ENCODE data around the gene TFAP2A.

The TFAP2A gene

GRCh38 chr6:10421921-10422736, 7.3 kb upstream of the TFAP2A start:
- Histone ChIP-seq H3K4me1 (ENCODE audit: insufficient read depth, low read length, poor library complexity, severe bottlenecking) (no peaks in the 10 kb centered on the region), H2AFZ (ENCODE audit: low read length) (no peak overlapping the region), H3K4me3 (ENCODE audit: low read length, poor library complexity, severe bottlenecking) (no peak overlapping the region), H3K9me3 (ENCODE audit: insufficient read depth, low read depth, low read length) (no peaks in the 10 kb centered on the region), H3K79me2 (ENCODE audit: insufficient read depth, low read length) (no peaks in the 10 kb centered on the region), H3K4me2 (ENCODE audit: low read depth, low read length, poor library complexity, severe bottlenecking) (no peak overlapping the region), H3K9ac (ENCODE audit: low read depth, low read length, poor library complexity, severe bottlenecking) (no peak overlapping the region), H3K36me3 (ENCODE audit: insufficient read depth, low read length) (no peaks in the 10 kb centered on the region), H3K27me3 (ENCODE audit: insufficient read depth, low read length, poor library complexity, severe bottlenecking) (no peaks in the 10 kb centered on the region), H4K20me1 (ENCODE audit: insufficient read depth, low read length, poor library complexity, severe bottlenecking) (no peaks in the 10 kb centered on the region), H3K9me2 (replicated peaks; ENCODE audit: low read depth, low read length) (no peaks in the 10 kb centered on the region), H3F3A (ENCODE audit: low read depth) (no peaks in the 10 kb centered on the region)
- no peak for TF ChIP-seq EZH2phosphoT487 (IDR thresholded peaks at IDR 0.05; ENCODE audit: borderline replicate concordance)
- TF ChIP-seq CTCF (conservative IDR thresholded peaks at IDR 0.05; ENCODE audit: low read length), result no peak

- H3K9me3 ChIP-seq (ENCODE audit: insufficient read depth, low read depth, low read length), result no peaks in the 10 kb centered on the region
- no peaks in the 10 kb centered on the region for H3K27me3 ChIP-seq (ENCODE audit: insufficient read depth, low read length, poor library complexity, severe bottlenecking)
- H2AFZ ChIP-seq (ENCODE audit: low read length), result no peak overlapping the region
- H3K79me2 ChIP-seq (ENCODE audit: insufficient read depth, low read length), result no peaks in the 10 kb centered on the region
- H3K9me2 ChIP-seq (replicated peaks; ENCODE audit: low read depth, low read length), result no peaks in the 10 kb centered on the region
- H3K4me1 ChIP-seq (ENCODE audit: insufficient read depth, low read length, poor library complexity, severe bottlenecking), result no peaks in the 10 kb centered on the region
- H3K9ac ChIP-seq (ENCODE audit: low read depth, low read length, poor library complexity, severe bottlenecking), result no peak overlapping the region
- no peak overlapping the region for H3K4me3 ChIP-seq (ENCODE audit: low read length, poor library complexity, severe bottlenecking)
- no peak for TF ChIP-seq CTCF (conservative IDR thresholded peaks at IDR 0.05; ENCODE audit: low read length)
- no peak for TF ChIP-seq EZH2phosphoT487 (IDR thresholded peaks at IDR 0.05; ENCODE audit: borderline replicate concordance)
- no peaks in the 10 kb centered on the region for H3K36me3 ChIP-seq (ENCODE audit: insufficient read depth, low read length)
- H4K20me1 ChIP-seq (ENCODE audit: insufficient read depth, low read length, poor library complexity, severe bottlenecking), result no peaks in the 10 kb centered on the region
- no peak overlapping the region for H3K4me2 ChIP-seq (ENCODE audit: low read depth, low read length, poor library complexity, severe bottlenecking)
- no peaks in the 10 kb centered on the region for H3F3A ChIP-seq (ENCODE audit: low read depth)
Observed at GRCh38 chr6:10421158-10421920, 6.5 kb upstream of the TFAP2A start.

GRCh38 chr6:10420546-10421157, 5.8 kb upstream of the TFAP2A start:
- Histone ChIP-seq H3K9ac (ENCODE audit: low read depth, low read length, poor library complexity, severe bottlenecking) (no peak overlapping the region), H4K20me1 (ENCODE audit: insufficient read depth, low read length, poor library complexity, severe bottlenecking) (no peaks in the 10 kb centered on the region), H3F3A (ENCODE audit: low read depth) (no peaks in the 10 kb centered on the region), H3K79me2 (ENCODE audit: insufficient read depth, low read length) (no peaks in the 10 kb centered on the region), H3K9me2 (replicated peaks; ENCODE audit: low read depth, low read length) (no peaks in the 10 kb centered on the region), H3K9me3 (ENCODE audit: insufficient read depth, low read depth, low read length) (no peaks in the 10 kb centered on the region), H2AFZ (ENCODE audit: low read length) (no peak overlapping the region), H3K4me2 (ENCODE audit: low read depth, low read length, poor library complexity, severe bottlenecking) (no peak overlapping the region), H3K36me3 (ENCODE audit: insufficient read depth, low read length) (no peaks in the 10 kb centered on the region), H3K4me3 (ENCODE audit: low read length, poor library complexity, severe bottlenecking) (no peak overlapping the region), H3K27me3 (ENCODE audit: insufficient read depth, low read length, poor library complexity, severe bottlenecking) (no peaks in the 10 kb centered on the region), H3K4me1 (ENCODE audit: insufficient read depth, low read length, poor library complexity, severe bottlenecking) (no peaks in the 10 kb centered on the region)
- TF ChIP-seq EZH2phosphoT487 (IDR thresholded peaks at IDR 0.05; ENCODE audit: borderline replicate concordance), result no peak
- no peak for TF ChIP-seq CTCF (conservative IDR thresholded peaks at IDR 0.05; ENCODE audit: low read length)

Data from Loucy (cell line).